ENCODE results near the gene DNAJB2. TPM values are rescaled to one million over a fixed set of nuclear protein-coding genes. Genes with fewer than 3 reads are reported as not detected.

Gene DNAJB2
- total and polyA plus RNA-seq, 4 donors = 7.4 to 71.8 (median 27.0) TPM

DNA sequence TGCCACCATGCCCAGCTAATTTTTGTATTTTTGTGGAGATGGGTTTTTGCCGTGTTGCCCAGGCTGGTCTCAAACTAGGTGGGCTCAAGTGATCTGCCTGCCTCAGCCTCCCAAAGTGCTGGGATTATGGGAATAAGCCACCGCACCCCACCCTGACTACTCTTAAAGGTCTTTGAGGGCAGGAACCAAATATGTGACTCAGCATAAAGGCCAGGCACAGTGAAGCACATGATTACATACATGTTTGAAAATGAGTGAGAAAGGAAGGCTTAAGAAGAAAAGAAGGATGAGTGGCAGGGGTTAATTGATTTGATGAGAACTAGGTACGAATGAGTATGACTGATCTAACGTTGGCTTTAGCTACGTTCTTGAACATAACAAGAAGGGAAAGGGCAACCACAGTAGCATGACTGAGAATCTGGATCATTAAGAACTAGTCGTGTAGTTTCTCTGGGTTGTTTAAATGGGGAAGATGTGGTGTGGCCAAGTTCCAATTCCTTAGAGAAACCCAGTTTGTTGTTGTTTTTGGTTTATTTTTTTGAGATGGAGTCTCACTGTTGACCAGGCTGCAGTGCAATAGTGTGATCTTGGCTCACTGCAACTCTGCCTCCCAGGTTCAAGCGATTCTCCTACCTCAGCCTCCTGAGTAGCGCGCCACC is 46.6 kb downstream of the DNAJB2 start:
- peaks cover 0 to 9% (median 0%) of the 10 kb centered on the region in 4 donors for H3K27me3 ChIP-seq (ENCODE audit: control insufficient read depth in 4 of 4, insufficient read depth in 4 of 4, low read length in 3 of 4)
- H3K9me3 ChIP-seq (ENCODE audit: control insufficient read depth in 4 of 4, low read length in 3 of 4) = no peaks in the 10 kb centered on the region

DNA sequence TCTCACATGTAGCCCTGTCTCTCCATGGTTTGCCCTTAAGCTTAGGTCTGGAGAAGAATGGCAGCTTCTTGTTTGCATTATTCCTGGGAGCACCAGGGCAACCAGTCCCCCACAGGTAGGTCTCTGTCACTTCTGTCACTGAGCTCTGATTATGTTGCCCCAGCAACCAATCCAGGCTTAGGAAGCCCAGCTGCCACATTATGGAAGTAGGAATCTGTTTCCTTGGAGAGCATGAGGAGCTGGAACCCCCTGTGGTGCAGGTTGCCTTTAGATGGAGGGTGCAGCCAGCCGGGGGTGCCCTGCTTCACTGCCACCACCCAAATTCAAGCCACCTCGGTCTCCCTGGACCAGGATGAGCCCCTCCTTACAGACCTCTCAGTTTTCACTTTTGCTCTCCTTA is 48.6 kb downstream of the DNAJB2 start:
- H3K4me3 ChIP-seq (ENCODE audit: low read depth in 1 of 3, low read length in 3 of 3) = no peak overlapping the region
- DNase-seq (ENCODE audit: low spot score) = no peak
- WGBS = 39% methylated on average over 2 of the region's 2 CpGs
- H3K36me3 ChIP-seq (ENCODE audit: control insufficient read depth in 4 of 4, insufficient read depth in 3 of 4, low read depth in 1 of 4, low read length in 3 of 4) = no peaks in the 10 kb centered on the region
- no peaks in the 10 kb centered on the region for H3K4me1 ChIP-seq (ENCODE audit: control insufficient read depth in 4 of 4, insufficient read depth in 4 of 4, low read length in 3 of 4)
- no peak overlapping the region for H3K27ac ChIP-seq (ENCODE audit: low read depth in 1 of 2, low read length in 2 of 2)
- H3K9me3 ChIP-seq (ENCODE audit: control insufficient read depth in 4 of 4, low read length in 3 of 4) = peaks cover 0 to 11% (median 0%) of the 10 kb centered on the region in 4 donors
- no peak overlapping the region for H3K9ac ChIP-seq (ENCODE audit: low read depth in 1 of 2, low read length in 2 of 2)
- H3K27me3 ChIP-seq (ENCODE audit: control insufficient read depth in 4 of 4, insufficient read depth in 4 of 4, low read length in 3 of 4) = peaks cover 0 to 12% (median 4%) of the 10 kb centered on the region in 4 donors
- TF ChIP-seq, protein P1, sequence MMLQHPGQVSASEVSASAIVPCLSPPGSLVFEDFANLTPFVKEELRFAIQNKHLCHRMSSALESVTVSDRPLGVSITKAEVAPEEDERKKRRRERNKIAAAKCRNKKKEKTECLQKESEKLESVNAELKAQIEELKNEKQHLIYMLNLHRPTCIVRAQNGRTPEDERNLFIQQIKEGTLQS (IDR thresholded peaks at IDR 0.05) = no peak
- TF ChIP-seq JUND (IDR thresholded peaks at IDR 0.05) (no peak), SP1 (IDR thresholded peaks at IDR 0.05) (no peak), FOXA2 (IDR thresholded peaks at IDR 0.05) (no peak), HNF4A (conservative IDR thresholded peaks at IDR 0.05) (no peak)

More for the DNA sequence above, 46.6 kb downstream of the DNAJB2 start:
- no peak for TF ChIP-seq EGR1 (IDR thresholded peaks at IDR 0.05; ENCODE audit: low read depth in 2 of 2)
- TF ChIP-seq TAF1 (conservative IDR thresholded peaks at IDR 0.05) = no peak
- TF ChIP-seq FOXA2 (IDR thresholded peaks at IDR 0.05) = no peak
- TF ChIP-seq RXRA (IDR thresholded peaks at IDR 0.05) = no peak
- no peak for TF ChIP-seq NR2F2 (IDR thresholded peaks at IDR 0.05)
- TF ChIP-seq RAD21 (IDR thresholded peaks at IDR 0.05) = no peak
- TF ChIP-seq, protein P2, sequence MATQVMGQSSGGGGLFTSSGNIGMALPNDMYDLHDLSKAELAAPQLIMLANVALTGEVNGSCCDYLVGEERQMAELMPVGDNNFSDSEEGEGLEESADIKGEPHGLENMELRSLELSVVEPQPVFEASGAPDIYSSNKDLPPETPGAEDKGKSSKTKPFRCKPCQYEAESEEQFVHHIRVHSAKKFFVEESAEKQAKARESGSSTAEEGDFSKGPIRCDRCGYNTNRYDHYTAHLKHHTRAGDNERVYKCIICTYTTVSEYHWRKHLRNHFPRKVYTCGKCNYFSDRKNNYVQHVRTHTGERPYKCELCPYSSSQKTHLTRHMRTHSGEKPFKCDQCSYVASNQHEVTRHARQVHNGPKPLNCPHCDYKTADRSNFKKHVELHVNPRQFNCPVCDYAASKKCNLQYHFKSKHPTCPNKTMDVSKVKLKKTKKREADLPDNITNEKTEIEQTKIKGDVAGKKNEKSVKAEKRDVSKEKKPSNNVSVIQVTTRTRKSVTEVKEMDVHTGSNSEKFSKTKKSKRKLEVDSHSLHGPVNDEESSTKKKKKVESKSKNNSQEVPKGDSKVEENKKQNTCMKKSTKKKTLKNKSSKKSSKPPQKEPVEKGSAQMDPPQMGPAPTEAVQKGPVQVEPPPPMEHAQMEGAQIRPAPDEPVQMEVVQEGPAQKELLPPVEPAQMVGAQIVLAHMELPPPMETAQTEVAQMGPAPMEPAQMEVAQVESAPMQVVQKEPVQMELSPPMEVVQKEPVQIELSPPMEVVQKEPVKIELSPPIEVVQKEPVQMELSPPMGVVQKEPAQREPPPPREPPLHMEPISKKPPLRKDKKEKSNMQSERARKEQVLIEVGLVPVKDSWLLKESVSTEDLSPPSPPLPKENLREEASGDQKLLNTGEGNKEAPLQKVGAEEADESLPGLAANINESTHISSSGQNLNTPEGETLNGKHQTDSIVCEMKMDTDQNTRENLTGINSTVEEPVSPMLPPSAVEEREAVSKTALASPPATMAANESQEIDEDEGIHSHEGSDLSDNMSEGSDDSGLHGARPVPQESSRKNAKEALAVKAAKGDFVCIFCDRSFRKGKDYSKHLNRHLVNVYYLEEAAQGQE (IDR thresholded peaks at IDR 0.05) = no peak
- TF ChIP-seq HNF4G (IDR thresholded peaks at IDR 0.05) = no peak
- TF ChIP-seq GABPA (IDR thresholded peaks at IDR 0.05 in 1 of 2, conservative IDR thresholded peaks at IDR 0.05 in 1 of 2) = no peak
- TF ChIP-seq, protein P1 (IDR thresholded peaks at IDR 0.05) = no peak
- DNase-seq (ENCODE audit: low spot score) = no peak
- no peaks in the 10 kb centered on the region for H3K4me1 ChIP-seq (ENCODE audit: control insufficient read depth in 4 of 4, insufficient read depth in 4 of 4, low read length in 3 of 4)
- no peak overlapping the region for H3K9ac ChIP-seq (ENCODE audit: low read depth in 1 of 2, low read length in 2 of 2)
- H3K36me3 ChIP-seq (ENCODE audit: control insufficient read depth in 4 of 4, insufficient read depth in 3 of 4, low read depth in 1 of 4, low read length in 3 of 4) = no peaks in the 10 kb centered on the region
- 68% methylated on average over 9 of the region's 9 CpGs for WGBS
- H3K4me3 ChIP-seq (ENCODE audit: low read depth in 1 of 3, low read length in 3 of 3) = no peak overlapping the region
- H3K27ac ChIP-seq (ENCODE audit: low read depth in 1 of 2, low read length in 2 of 2) = no peak overlapping the region

DNA sequence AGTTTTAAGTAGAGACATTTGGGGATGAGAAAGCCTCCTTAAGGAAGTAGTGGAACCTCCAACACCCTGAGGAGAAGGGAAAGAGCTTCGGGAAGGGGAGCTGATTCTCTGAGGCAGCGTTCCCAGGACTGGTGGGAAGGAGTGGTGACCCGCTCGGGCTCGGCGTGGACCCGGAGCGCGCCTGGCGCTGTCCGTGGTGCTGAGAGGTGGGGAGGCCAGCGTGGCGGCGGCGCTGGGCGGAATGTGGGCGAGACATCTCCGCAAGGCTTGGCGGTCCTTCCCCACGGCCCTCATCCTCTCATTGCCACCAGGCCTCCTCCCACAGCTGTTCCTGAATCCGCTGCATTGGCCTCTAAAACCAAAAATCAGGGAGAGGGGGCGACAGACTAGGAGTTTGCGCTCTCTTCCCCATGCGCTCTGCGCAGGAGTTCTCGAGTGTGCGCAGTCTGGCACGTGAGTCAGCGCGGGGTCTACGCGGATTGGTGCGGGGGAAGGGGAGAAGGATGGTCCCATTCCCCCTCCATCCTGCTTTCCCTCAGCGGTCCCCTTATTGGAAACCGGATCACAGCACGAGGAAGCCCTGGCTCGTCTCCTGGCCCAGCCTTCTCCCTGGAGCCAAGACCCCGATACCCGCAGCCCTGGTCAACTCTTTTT is 52.5 kb downstream of the DNAJB2 start:
- peaks cover 0 to 11% (median 2%) of the 10 kb centered on the region in 4 donors for H3K9me3 ChIP-seq (ENCODE audit: control insufficient read depth in 4 of 4, low read length in 3 of 4)
- H3K4me3 ChIP-seq (ENCODE audit: low read depth in 1 of 3, low read length in 3 of 3) = no peak overlapping the region
- 16% methylated on average over 39 of the region's 39 CpGs for WGBS
- no peaks in the 10 kb centered on the region for H3K4me1 ChIP-seq (ENCODE audit: control insufficient read depth in 4 of 4, insufficient read depth in 4 of 4, low read length in 3 of 4)
- peaks cover 2 to 12% (median 4%) of the 10 kb centered on the region in 4 donors for H3K27me3 ChIP-seq (ENCODE audit: control insufficient read depth in 4 of 4, insufficient read depth in 4 of 4, low read length in 3 of 4)
- no peaks in the 10 kb centered on the region for H3K36me3 ChIP-seq (ENCODE audit: control insufficient read depth in 4 of 4, insufficient read depth in 3 of 4, low read depth in 1 of 4, low read length in 3 of 4)
- TF ChIP-seq, protein P2 (IDR thresholded peaks at IDR 0.05) = peak; percentile 99
- no peak for TF ChIP-seq RXRA (IDR thresholded peaks at IDR 0.05)
- TF ChIP-seq NR2F2 (IDR thresholded peaks at IDR 0.05) = no peak
- H3K27ac ChIP-seq (ENCODE audit: low read depth in 1 of 2, low read length in 2 of 2) = no peak overlapping the region
- DNase-seq (ENCODE audit: low spot score) = peak; percentile 63
- H3K9ac ChIP-seq (ENCODE audit: low read depth in 1 of 2, low read length in 2 of 2) = no peak overlapping the region
